ENCODE data around the gene NOVA2.

NOVA2 gene

GRCh38 chr19:45999653-46000121, 26.0 kb upstream of the NOVA2 start:
- TF ChIP-seq, protein P1, sequence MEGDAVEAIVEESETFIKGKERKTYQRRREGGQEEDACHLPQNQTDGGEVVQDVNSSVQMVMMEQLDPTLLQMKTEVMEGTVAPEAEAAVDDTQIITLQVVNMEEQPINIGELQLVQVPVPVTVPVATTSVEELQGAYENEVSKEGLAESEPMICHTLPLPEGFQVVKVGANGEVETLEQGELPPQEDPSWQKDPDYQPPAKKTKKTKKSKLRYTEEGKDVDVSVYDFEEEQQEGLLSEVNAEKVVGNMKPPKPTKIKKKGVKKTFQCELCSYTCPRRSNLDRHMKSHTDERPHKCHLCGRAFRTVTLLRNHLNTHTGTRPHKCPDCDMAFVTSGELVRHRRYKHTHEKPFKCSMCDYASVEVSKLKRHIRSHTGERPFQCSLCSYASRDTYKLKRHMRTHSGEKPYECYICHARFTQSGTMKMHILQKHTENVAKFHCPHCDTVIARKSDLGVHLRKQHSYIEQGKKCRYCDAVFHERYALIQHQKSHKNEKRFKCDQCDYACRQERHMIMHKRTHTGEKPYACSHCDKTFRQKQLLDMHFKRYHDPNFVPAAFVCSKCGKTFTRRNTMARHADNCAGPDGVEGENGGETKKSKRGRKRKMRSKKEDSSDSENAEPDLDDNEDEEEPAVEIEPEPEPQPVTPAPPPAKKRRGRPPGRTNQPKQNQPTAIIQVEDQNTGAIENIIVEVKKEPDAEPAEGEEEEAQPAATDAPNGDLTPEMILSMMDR (IDR thresholded peaks at IDR 0.05) = no peak

GRCh38 chr19:45998834-45999233, 25.2 kb upstream of the NOVA2 start:
- DNase-seq (ENCODE audit: low spot score) = no peak
- H3K4me3 ChIP-seq = no peak overlapping the region
- TF ChIP-seq, protein P1 (IDR thresholded peaks at IDR 0.05) = no peak
- H3K27ac ChIP-seq = no peak overlapping the region

More at GRCh38 chr19:45999653-46000121, 26.0 kb upstream of the NOVA2 start:
- Histone ChIP-seq H3K27ac (no peak overlapping the region), H3K4me3 (peak overlapping the region; percentile 17)
- DNase-seq (ENCODE audit: low spot score) = no peak

GRCh38 chr19:45996933-45997332, 23.3 kb upstream of the NOVA2 start:
- no peak overlapping the region for H3K27ac ChIP-seq
- TF ChIP-seq, protein P1 (IDR thresholded peaks at IDR 0.05) = no peak
- H3K4me3 ChIP-seq = no peak overlapping the region
- no peak for DNase-seq (ENCODE audit: low spot score)

DNA sequence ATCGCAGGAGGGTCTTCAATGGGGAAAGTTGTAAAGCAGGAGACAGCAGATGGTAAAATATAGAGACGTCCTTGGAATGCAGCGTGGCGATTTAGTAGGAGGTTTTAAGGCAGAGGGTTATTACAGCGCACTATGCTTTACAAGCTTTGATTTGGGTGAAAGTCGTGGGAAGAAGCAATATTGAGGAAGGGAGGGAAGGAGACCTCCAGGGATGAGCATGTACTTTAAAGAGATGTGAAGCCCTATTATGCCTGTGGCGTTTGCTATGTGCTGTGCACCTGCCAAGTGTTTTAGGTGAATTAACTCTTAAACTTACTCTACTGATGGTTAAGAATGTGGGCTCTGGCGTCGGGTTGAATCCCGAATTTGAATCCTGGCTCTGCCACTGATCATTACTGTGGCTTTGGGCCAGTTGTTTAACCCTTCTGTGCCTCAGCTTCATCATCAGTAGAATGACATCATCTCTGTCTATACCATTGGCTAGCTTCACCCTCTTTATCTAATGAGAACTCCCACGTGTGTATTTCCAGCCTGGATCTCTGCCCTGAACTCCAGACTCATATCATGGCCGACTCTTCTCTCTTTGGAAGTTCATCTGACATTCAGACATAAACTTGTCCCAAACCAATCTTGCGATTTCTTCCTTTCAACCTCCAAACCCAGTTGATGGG, 22.2 kb upstream of the NOVA2 start:
- no peak for DNase-seq (ENCODE audit: low spot score)

DNA sequence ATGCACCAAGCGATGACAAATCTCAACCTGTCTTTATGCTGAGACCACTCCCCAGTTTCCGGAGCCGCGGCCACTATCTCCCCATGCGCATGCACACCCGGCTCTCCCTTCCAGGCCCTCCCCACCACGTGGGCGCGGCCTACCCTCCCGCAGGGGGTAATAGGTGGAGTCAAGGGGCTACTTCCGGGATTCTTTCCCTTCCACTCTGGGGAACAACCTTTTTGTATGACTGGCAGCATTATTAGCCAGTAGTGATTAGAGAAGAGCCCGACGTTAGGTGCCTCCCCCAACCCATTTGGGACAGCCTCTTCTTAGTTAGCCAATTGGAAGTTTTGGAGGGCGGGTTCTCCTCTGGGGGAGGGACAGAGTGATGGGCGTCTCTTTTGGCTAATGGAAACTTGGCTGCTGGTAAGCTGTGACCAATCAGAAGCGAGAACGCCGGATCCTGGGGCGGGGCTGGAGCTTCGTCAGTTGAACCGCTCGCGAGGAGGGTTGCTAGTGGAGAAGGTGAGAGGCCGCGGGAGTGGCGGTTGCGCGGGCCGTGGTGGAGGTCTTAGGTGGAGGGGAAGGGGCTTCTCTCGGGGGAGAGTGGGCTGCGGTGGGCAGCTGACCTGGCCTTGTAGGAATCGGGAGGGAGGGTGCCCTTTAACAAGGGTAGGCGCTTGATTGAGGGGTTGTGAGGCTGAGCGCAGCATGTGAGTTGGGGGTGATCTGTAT, 21.5 kb upstream of the NOVA2 start, which contains the start of gene CCDC61:
Gene CCDC61 (plus strand): TSS at position 470 of the 717 bp plus-strand sequence. CDS start 7,552 bp downstream, outside the sequence.
- Histone ChIP-seq H3K27ac (peak within 1 kb of the TSS in 1 of 2 donors; percentile 84), H3K4me3 (peak within 1 kb of the TSS; percentile 76)
- peak; percentile 99 for DNase-seq (ENCODE audit: low spot score)
- TF ChIP-seq, protein P1 (IDR thresholded peaks at IDR 0.05) = no peak

More for the DNA sequence above, 22.2 kb upstream of the NOVA2 start:
- TF ChIP-seq, protein P1 (IDR thresholded peaks at IDR 0.05) = no peak
- H3K4me3 ChIP-seq = peak overlapping the region; percentile 76
- peak overlapping the region in 1 of 2 donors; percentile 84 for H3K27ac ChIP-seq

DNA sequence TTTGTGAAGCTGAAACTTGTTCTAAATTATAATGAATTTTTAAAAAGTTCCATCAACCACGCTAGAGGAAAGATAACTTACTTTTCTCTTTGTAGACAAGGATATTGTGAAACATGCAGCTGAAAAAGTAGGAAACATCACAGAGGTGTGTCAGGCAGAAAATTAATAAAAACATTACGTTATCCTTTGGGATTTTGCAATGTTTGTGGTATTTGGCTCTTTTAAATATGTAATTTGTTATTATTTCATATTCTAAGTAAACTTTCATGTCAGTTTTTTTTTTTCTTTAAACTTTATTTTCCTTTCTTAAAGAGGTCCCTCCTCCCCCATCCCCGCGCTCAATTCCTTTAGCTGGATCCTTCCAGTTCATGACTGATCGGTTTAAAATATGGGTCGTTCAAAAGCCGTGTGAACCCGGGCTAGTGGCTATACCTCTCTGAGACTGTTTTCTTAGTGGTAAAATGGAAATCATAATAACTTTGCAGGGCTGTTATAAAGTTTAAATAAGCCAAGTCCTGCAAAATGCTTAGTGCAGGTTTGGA, 20.9 kb upstream of the NOVA2 start:
- peak overlapping the region in 1 of 2 donors; percentile 4 for H3K27ac ChIP-seq
- TF ChIP-seq, protein P1 (IDR thresholded peaks at IDR 0.05) = no peak
- H3K4me3 ChIP-seq = peak overlapping the region; percentile 76
- DNase-seq (ENCODE audit: low spot score) = no peak
